A549 (cell line): Measurements from ENCODE around the gene KIF5C. TPM values are rescaled to one million over a fixed set of nuclear protein-coding genes. Genes with fewer than 3 reads are reported as not detected.
"Not testable (repeated sequence)": the region's sequence is repeated elsewhere in the genome, so short reads cannot be mapped to it uniquely, and the experiment has no call there.

Experiments
- ATAC-seq, 2 experiments: fragments of 200-7000 bp in 1 of 2; fragments of >200 bp in 1 of 2; cut with Nextera tagmentation in 1 of 2; cut with Tn5 transposase in 1 of 2; 3 replicates each; pipeline versions ENCODE4 v1.8.0 to v1.9.1; 2018 to 2020; ENCODE audit warnings: mild to moderate bottlenecking in 1 of 2, moderate library complexity in 1 of 2
- CTCF ChIA-PET: fragments of 300-600 bp; sonication (Branson Sonifier 250); formaldehyde crosslinking; extraction: SDS; loops from one replicate; lab custom pipeline; 2021; ENCODE audit warnings: antibody characterized with exemption, inconsistent platforms; lab: Yijun Ruan, JAX
- POLR2A ChIA-PET: fragments of 350-600 bp; formaldehyde crosslinking; extraction: SDS; loops from one replicate; lab custom pipeline; 2021; ENCODE audit warnings: antibody characterized with exemption, inconsistent platforms; lab: Yijun Ruan, JAX
- DNase-seq, 2 experiments: peaks; one replicate each; pipeline versions ENCODE4 v3.0.0 to v3.0.0-alpha.2; 2011 to 2016; ENCODE audit warnings: low read depth in 1 of 2, low spot score in 1 of 2
- FAIRE-seq: peaks from 2 replicates; lab custom pipeline; 2011; peaks lifted over from hg19 to GRCh38; lab: Jason Lieb, UNC
- H3K27ac ChIP-seq, 2 experiments: fragments of >200 bp; sonication (Bioruptor Twin); formaldehyde crosslinking; 3 replicates each; pipeline ENCODE4 v1.5.1; 2016 to 2017
- H3K4me1 ChIP-seq: fragments of >200 bp; sonication (Bioruptor Twin); formaldehyde crosslinking; 3 replicates; pipeline ENCODE4 v1.6.1; 2016
- H3K4me2 ChIP-seq: fragments of >200 bp; sonication (Bioruptor Twin); formaldehyde crosslinking; 3 replicates; pipeline ENCODE4 v1.6.1; 2016
- H3K4me3 ChIP-seq: fragments of >200 bp; sonication (Bioruptor Twin); formaldehyde crosslinking; 3 replicates; pipeline ENCODE4 v1.5.1; 2016
- H3K9me3 ChIP-seq: fragments of >200 bp; sonication (Bioruptor Twin); formaldehyde crosslinking; 3 replicates; pipeline ENCODE4 v1.6.1; 2016
- ESRRA ChIP-seq: fragments of 150-350 bp; IDR thresholded peaks from 2 replicates; pipeline ENCODE4 v1.6.1; 2014; ENCODE audit warnings: mild to moderate bottlenecking, low read length, borderline replicate concordance
- FOSL2 ChIP-seq, 2 experiments: fragments of 450-650 bp in 1 of 2; fragments of >200 bp in 1 of 2; sonication (Bioruptor Twin) in 1 of 2; formaldehyde crosslinking; IDR thresholded peaks; 2 replicates each; pipeline versions ENCODE4 v1.5.0 to v1.6.1; 2016 to 2020; ENCODE audit warnings: mild to moderate bottlenecking in 1 of 2, moderate library complexity in 1 of 2
- POLR2AphosphoS2 ChIP-seq: conservative IDR thresholded peaks from 2 replicates; pipeline ENCODE4 v1.6.1; 2012; ENCODE audit warnings: low read length, improper control_type of control experiment, inconsistent platforms
- TP53 ChIP-seq: fragments of 250-450 bp; sonication (Bioruptor Pico); IDR thresholded peaks from 2 replicates; pipeline ENCODE4 v1.5.0; 2021; ENCODE audit warnings: mild to moderate bottlenecking, moderate library complexity
- ZC3H11A ChIP-seq: fragments of 450-650 bp; IDR thresholded peaks from 2 replicates; pipeline ENCODE4 v1.6.1; 2014; ENCODE audit warnings: antibody characterized with exemption, mild to moderate bottlenecking
- WGBS: methylation state at CpG from one replicate; pipeline ENCODE4 v1.1.6; 2017; ENCODE audit errors: missing lambda C conversion rate; 5-methylcytosine and 5-hydroxymethylcytosine counted together
- polyA plus RNA-seq, 4 experiments: library from polyadenylated mRNA; depleted of rRNA in 3 of 4; stranded (reverse); fragments of >200 nt; fragmentation: RNase III in 1 of 4; extraction: RNeasy Plus Mini Kit Qiagen cat#74134 plus additional on column Dnase treatment in 1 of 4; gene quantifications; 2 replicates in 3 of 4; 3 replicates in 1 of 4; pipeline ENCODE4 v1.2.3, GENCODE V29; 2011 to 2017
- TF ChIP-seq, protein P1 (sequence below): fragments of 250-450 bp; sonication (Bioruptor Pico); IDR thresholded peaks from 2 replicates; pipeline ENCODE4 v1.5.0; 2020; ENCODE audit warnings: low read depth, mild to moderate bottlenecking, moderate library complexity
- TF ChIP-seq, protein P2 (sequence below): fragments of 250-450 bp; sonication (Bioruptor Pico); IDR thresholded peaks from 2 replicates; pipeline ENCODE4 v1.5.0; 2021; ENCODE audit warnings: mild to moderate bottlenecking, moderate library complexity, borderline replicate concordance
- TF ChIP-seq, protein P3 (sequence below): fragments of >200 bp; sonication (Bioruptor Twin); formaldehyde crosslinking; IDR thresholded peaks from 3 replicates; pipeline ENCODE4 v1.5.1; 2016
- TF ChIP-seq, protein P4 (sequence below): fragments of 150-350 bp; IDR thresholded peaks from 2 replicates; pipeline ENCODE4 v1.6.1; 2014; ENCODE audit warnings: low read depth, mild to moderate bottlenecking, low read length

The KIF5C gene
- polyA plus RNA-seq, 2 of the 4 experiments (the other 2 are of a cell fraction), result 0.27 to 0.30 TPM

DNA sequence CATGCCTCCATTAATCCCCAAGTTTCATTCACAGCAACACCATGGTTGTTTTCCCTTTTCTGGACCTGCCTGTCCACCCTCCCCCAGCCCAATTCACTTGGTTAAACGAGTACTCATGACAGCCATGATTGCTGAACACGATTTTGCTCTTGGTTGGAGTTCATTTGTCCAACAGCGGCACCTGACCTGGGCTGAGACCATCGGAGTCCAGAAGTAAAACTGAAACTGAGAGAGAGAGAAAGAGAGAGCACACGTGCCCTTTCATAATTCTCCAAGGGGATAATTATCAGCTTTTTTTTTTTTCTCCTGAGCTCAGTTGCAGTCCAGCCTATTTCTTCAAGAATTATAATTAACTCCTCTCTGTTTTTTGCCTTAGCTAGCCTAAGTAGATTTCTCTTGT is 13.7 kb upstream of the KIF5C start:
- FAIRE-seq (no peak), DNase-seq (no peak), ATAC-seq (no peak)
- H3K9me3 ChIP-seq, result 0 out of 3 replicates have a peak, but pooled peaks cover 2% of the 10 kb centered on the region
- WGBS, result 21% methylated on average over 5 of the region's 5 CpGs
- H3K4me1 ChIP-seq, result no peaks in the 10 kb centered on the region
- TF ChIP-seq, protein P1, sequence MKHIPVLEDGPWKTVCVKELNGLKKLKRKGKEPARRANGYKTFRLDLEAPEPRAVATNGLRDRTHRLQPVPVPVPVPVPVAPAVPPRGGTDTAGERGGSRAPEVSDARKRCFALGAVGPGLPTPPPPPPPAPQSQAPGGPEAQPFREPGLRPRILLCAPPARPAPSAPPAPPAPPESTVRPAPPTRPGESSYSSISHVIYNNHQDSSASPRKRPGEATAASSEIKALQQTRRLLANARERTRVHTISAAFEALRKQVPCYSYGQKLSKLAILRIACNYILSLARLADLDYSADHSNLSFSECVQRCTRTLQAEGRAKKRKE (CRISPR knock-in tag), result no peak
- no peak for TF ChIP-seq ZC3H11A
- no peak overlapping the region for H3K4me3 ChIP-seq
- CTCF ChIA-PET, result no interaction called here
- POLR2A ChIA-PET, result no interaction called here
- H3K27ac ChIP-seq, result no peak overlapping the region
- peak overlapping the region; percentile 30; the same call in 2 of the 3 replicates for H3K4me2 ChIP-seq

DNA sequence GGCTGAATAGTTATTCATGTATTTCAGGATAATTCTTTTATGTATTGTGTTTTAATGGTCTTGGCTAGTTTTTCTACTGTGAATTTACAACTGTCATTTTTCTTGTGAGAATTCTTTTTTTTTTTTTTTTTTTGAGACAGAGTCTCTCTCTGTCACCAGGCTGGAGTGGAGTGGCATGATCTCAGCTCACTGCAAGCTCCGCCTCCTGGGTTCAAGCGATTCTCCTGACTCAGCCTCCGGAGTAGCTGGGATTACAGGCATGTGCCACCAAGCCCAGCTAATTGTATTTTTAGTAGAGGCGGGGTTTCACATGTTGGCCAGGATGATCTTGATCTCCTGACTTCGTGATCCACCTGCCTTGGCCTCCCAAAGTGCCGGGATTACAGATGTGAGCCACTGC is 12.5 kb upstream of the KIF5C start:
- POLR2A ChIA-PET, H3K4me3 ChIP-seq, H3K27ac ChIP-seq, FAIRE-seq, H3K4me1 ChIP-seq, H3K4me2 ChIP-seq, H3K9me3 ChIP-seq, DNase-seq, ATAC-seq, CTCF ChIA-PET: not testable (repeated sequence)
- WGBS, result 32% methylated on average over 5 of the region's 6 CpGs

DNA sequence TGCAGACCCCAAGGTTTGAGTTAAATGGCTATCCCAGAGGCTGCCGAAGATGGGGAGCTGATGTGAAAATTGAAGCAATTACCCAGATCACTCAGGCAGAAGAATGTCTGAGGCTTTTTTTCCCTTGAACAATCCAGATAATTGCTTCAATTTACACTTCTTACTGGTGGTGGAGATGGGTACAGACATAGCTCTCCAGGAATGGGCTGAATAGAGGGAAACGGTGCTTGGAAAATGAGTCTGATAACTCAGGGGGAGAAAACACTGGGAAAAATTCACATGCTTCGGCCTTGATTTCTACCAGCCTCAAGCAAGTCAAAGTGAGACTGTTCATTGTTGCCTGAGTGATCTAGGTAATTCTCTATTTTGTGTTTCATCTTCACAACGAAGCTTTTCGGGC is 9.5 kb upstream of the KIF5C start:
- TF ChIP-seq ESRRA, result no peak
- TF ChIP-seq, protein P2, sequence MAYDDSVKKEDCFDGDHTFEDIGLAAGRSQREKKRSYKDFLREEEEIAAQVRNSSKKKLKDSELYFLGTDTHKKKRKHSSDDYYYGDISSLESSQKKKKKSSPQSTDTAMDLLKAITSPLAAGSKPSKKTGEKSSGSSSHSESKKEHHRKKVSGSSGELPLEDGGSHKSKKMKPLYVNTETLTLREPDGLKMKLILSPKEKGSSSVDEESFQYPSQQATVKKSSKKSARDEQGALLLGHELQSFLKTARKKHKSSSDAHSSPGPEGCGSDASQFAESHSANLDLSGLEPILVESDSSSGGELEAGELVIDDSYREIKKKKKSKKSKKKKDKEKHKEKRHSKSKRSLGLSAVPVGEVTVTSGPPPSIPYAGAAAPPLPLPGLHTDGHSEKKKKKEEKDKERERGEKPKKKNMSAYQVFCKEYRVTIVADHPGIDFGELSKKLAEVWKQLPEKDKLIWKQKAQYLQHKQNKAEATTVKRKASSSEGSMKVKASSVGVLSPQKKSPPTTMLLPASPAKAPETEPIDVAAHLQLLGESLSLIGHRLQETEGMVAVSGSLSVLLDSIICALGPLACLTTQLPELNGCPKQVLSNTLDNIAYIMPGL (CRISPR knock-in tag), result no peak
- TF ChIP-seq, protein P1 (CRISPR knock-in tag), result no peak
- TF ChIP-seq, protein P3, sequence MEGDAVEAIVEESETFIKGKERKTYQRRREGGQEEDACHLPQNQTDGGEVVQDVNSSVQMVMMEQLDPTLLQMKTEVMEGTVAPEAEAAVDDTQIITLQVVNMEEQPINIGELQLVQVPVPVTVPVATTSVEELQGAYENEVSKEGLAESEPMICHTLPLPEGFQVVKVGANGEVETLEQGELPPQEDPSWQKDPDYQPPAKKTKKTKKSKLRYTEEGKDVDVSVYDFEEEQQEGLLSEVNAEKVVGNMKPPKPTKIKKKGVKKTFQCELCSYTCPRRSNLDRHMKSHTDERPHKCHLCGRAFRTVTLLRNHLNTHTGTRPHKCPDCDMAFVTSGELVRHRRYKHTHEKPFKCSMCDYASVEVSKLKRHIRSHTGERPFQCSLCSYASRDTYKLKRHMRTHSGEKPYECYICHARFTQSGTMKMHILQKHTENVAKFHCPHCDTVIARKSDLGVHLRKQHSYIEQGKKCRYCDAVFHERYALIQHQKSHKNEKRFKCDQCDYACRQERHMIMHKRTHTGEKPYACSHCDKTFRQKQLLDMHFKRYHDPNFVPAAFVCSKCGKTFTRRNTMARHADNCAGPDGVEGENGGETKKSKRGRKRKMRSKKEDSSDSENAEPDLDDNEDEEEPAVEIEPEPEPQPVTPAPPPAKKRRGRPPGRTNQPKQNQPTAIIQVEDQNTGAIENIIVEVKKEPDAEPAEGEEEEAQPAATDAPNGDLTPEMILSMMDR, result no peak
- FAIRE-seq (no peak), ATAC-seq (no peak), DNase-seq (no peak)
- Histone ChIP-seq H3K9me3 (0 out of 3 replicates have a peak, but pooled peaks cover 2% of the 10 kb centered on the region), H3K27ac (no peak overlapping the region), H3K4me1 (no peaks in the 10 kb centered on the region), H3K4me3 (no peak overlapping the region), H3K4me2 (no peak overlapping the region)
- ChIA-PET CTCF (no interaction called here), POLR2A (no interaction called here)
- WGBS, result 36% methylated on average over 5 of the region's 5 CpGs

DNA sequence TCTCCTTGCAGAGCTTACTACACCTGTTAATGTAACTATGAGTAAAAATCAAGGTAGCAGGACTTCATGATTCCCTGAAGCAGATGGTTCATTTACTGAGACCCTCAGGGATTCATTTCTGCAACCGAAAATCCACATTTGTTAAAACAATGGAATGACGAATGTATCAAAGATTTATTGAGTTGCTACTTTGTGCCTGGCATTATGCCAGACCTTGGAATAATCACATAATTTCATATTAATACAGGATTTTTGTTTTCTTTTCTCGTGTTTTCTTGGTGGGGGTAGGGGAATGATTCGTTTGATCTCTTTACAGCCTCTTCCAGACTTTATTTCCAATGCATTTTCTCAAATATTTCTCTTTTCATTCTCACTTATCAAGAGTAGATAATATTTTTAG is 8.9 kb upstream of the KIF5C start:
- Histone ChIP-seq H3K4me2 (no peak overlapping the region), H3K4me3 (no peak overlapping the region), H3K9me3 (0 out of 3 replicates have a peak, but pooled peaks cover 2% of the 10 kb centered on the region), H3K4me1 (no peaks in the 10 kb centered on the region), H3K27ac (no peak overlapping the region)
- WGBS, result 36% methylated on average over 4 of the region's 4 CpGs
- DNase-seq, result no peak
- ChIA-PET CTCF (no interaction called here), POLR2A (no interaction called here)
- no peak for FAIRE-seq
- TF ChIP-seq, protein P4, sequence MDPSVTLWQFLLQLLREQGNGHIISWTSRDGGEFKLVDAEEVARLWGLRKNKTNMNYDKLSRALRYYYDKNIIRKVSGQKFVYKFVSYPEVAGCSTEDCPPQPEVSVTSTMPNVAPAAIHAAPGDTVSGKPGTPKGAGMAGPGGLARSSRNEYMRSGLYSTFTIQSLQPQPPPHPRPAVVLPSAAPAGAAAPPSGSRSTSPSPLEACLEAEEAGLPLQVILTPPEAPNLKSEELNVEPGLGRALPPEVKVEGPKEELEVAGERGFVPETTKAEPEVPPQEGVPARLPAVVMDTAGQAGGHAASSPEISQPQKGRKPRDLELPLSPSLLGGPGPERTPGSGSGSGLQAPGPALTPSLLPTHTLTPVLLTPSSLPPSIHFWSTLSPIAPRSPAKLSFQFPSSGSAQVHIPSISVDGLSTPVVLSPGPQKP, result no peak
- no peak for TF ChIP-seq TP53 (CRISPR knock-in tag)
- no peak for TF ChIP-seq POLR2AphosphoS2
- TF ChIP-seq FOSL2 (IDR thresholded peaks at IDR 0.05), result no peak
- no peak for TF ChIP-seq FOSL2 (CRISPR knock-in tag; IDR thresholded peaks at IDR 0.05)
- ATAC-seq, result no peak
